Fibroblast of the aortic adventitia (primary cell): Measurements from ENCODE around the gene SIRT5. TPM values are rescaled to one million over a fixed set of nuclear protein-coding genes. Genes with fewer than 3 reads are reported as not detected.

Source experiments
- DNase-seq: peaks from one replicate; pipeline ENCODE4 v3.0.0-alpha.2; 2010; ENCODE audit warnings: low read depth
- H3K4me3 ChIP-seq: 2 replicates; pipeline ENCODE4 v1.5.1; 2011; ENCODE audit warnings: low read depth, mild to moderate bottlenecking, control low read depth, low read length, moderate library complexity
- total RNA-seq: library from RNA; depleted of rRNA; stranded (reverse); fragments of >200 nt; gene quantifications from 2 replicates; pipeline ENCODE4 v1.2.3, GENCODE V29; 2012; ENCODE audit warnings: low replicate concordance
- TF ChIP-seq, protein P1 (sequence below): IDR thresholded peaks from 2 replicates; pipeline ENCODE4 v1.5.1; 2011; ENCODE audit warnings: mild to moderate bottlenecking, low read length, control low read depth, inconsistent platforms; ENCODE audit not compliant: insufficient read depth

The SIRT5 gene
- total RNA-seq, 1 donor: 8.6 TPM

DNA sequence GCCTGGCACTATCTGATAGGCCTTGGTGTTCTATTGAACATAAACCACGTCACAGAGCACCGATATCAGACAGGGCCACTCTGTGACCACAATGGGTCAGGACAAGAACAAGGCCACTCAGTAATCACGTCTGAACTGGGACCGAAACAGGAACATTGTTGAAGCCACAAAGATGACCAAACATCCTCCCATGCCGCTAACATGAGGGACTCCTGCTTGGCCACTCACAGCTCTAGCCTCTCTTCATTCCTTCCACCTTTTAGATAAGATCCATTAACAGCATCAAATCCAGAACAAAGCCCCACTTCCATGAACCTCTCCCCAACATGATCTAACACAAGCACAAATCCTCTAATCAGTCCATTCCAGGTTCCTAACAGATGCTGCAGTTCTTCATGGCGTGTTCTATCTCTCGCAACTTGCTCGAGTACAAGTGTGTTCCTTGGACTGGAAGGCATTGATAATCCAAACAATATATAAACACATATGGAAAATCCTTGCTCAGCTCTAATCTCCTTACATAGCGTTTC, 7.4 kb downstream of the SIRT5 start:
- no peak overlapping the region for H3K4me3 ChIP-seq
- DNase-seq: no peak
- TF ChIP-seq, protein P1, sequence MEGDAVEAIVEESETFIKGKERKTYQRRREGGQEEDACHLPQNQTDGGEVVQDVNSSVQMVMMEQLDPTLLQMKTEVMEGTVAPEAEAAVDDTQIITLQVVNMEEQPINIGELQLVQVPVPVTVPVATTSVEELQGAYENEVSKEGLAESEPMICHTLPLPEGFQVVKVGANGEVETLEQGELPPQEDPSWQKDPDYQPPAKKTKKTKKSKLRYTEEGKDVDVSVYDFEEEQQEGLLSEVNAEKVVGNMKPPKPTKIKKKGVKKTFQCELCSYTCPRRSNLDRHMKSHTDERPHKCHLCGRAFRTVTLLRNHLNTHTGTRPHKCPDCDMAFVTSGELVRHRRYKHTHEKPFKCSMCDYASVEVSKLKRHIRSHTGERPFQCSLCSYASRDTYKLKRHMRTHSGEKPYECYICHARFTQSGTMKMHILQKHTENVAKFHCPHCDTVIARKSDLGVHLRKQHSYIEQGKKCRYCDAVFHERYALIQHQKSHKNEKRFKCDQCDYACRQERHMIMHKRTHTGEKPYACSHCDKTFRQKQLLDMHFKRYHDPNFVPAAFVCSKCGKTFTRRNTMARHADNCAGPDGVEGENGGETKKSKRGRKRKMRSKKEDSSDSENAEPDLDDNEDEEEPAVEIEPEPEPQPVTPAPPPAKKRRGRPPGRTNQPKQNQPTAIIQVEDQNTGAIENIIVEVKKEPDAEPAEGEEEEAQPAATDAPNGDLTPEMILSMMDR: no peak

DNA sequence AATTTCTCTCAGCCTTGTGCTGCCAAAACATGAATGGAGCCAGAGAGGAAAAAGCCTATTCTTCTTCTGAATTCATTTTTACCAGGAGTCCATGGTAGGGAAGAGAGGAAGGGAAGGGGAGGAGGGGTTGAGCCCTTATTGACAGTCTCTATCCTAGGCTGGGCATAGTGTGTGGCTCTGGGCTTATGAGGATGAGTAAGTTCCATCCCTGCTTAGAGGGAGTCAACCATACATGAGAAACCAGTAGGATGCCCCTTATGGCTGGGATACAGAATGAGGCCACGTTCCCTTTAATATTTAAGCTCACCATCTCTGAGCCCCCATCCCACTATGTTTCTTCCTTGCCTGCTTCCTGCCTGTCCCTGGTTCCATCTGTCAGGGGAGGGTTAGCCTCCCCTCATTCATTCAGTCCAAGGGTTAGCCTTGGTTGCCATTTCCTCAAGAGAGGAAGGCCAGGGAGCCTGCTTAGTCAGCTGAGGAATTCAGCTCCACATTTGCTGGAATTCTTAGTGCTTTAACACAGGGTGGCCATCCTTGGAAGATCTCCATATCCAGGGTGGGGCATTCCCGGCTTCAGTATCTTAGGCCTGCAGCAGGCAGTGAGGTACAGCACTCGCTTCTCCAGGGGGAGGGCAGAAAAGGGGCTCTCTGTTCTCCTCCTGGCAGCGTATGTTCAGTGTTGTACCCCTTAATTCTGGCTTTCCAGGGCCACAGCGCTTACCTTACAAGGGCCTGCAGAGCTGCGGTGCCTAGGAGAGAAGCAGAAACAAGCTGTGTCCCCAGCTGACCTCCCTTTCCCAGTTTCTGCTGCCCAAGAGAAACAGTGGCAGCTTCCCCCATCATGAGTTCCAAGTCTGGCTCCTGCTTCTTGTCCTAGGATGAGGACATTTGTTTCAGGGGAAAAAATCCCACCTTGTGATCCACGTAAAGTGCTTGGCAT, 12.5 kb downstream of the SIRT5 start:
- peak; percentile 18 for DNase-seq
- TF ChIP-seq, protein P1: no peak
- no peak overlapping the region for H3K4me3 ChIP-seq

DNA sequence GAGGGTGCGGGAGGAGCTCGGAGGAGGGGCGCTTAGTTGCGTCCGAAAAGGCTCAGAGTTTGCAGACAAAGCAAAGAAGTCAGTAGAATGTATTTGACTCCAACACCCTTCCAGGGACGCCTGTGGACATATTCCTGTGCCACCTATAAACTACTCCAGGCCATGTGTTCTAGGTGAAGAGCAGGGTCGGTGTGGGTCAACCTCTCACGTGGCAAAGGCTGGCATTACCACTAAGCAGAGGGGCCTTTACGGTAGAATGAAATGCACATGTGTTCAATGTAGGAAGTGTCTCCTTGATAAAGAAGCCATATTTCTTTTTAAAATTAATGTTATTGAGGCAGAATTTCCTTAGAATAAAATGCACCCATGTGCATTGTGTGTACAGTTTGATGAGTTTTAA, 15.4 kb downstream of the SIRT5 start:
- TF ChIP-seq, protein P1: no peak
- no peak for DNase-seq
- H3K4me3 ChIP-seq: no peak overlapping the region

DNA sequence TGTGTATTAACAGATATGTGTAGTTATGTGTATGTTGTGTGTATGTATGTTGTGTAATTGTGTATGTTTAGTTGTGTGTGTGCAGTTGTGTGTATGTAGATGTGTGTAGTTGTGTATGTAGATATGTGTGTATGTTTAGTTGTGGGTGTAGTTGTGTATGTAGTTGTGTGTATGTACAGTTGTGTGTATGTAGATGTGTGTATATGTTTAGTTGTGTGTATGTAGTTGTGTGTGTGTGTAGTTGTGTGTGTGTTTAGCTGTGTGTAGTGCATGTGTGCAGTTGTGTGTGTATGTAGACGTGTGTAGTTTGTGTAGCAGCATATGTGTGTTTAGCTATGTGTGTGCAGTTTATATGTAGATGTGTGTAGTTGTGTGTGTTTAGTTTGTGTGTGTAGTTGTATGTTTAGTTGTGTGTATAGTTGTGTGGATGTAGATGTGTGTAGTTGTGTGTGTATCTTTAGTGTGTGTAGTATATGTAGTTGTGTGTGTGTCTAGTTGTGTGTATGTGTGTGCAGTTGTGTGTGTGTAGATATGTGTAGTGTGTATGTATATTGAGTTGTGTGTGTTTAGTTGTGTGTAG, 16.3 kb downstream of the SIRT5 start:
- TF ChIP-seq, protein P1: no peak
- no peak for DNase-seq
- H3K4me3 ChIP-seq: no peak overlapping the region

DNA sequence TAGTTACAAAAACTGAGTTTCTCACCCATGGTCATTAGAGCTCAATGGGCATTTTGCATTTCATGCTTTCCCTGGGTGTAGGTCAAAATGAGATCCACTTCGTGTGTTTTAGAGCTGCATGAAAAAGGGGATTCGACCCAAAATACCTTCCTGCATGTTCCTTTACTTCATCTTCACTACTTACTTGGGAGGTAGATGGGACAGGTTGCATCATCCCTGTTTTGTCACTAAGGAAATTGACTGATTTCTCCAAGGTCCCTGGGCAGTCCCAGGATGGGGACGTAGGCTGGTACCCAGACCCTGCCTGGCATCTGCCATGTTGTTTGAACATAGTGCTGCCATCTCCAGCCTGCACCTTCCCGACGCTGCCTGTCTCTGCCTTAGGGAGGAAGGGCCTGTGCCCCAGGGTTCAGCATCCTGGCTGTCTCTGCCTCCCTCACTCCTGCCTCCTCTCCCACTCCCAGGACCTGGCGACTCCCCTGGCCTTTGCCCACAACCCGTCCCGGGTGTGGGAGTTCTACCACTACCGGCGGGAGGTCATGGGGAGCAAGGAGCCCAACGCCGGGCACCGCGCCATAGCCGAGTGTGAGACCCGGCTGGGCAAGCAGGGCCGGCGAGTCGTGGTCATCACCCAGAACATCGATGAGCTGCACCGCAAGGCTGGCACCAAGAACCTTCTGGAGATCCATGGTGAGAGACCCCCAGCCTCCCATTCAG, 17.0 kb downstream of the SIRT5 start:
- TF ChIP-seq, protein P1: no peak
- no peak for DNase-seq

DNA sequence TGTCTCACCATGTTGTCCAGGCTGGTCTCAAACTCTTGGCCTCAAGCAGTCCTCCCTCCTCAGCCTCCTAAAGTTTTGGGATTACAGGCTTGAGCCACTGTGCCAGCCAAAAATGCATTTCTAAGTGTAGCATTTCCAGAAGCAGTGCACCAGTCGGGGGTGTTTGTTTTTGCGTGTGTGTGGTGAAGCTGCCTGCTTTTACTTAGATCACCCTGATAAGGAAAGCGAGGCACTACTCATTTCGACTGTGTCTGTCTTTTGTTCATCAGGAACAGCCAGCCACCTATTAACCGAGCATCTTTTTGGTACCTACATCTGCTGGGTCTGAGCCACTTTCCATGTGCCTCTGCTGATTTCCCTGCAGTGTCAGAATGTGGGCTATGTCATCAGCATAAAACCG, 18.7 kb downstream of the SIRT5 start:
- no peak for DNase-seq
- H3K4me3 ChIP-seq: no peak overlapping the region
- TF ChIP-seq, protein P1: no peak

More for the DNA sequence above, 17.0 kb downstream of the SIRT5 start:
- H3K4me3 ChIP-seq: no peak overlapping the region
